ENCODE measurements around the gene LRPPRC.

LRPPRC gene

DNA sequence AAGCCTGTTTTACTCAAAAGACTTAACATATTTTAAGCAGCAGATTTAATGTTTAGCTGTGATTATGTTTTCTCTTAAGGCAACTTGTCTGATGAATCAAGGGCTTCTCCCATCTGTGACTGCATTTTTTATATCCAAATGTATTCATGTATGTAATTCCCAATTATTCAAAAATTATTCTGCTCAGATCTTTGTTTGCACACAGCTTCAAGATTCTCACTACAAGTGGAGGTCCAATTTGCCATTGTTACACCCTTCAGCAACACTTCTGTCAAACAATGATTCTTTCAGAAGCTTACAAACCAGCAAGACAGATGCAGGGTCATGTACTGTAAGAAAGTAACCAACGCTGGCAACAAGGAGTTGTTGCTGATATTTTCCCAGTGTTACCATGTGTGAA lies 5.9 kb upstream of the LRPPRC start:
- Mint-ChIP-seq H3K4me1 (ENCODE audit: low read depth) (peaks cover 17% of the 10 kb centered on the region), H3K9me3 (no peaks in the 10 kb centered on the region), H3K4me3 (no peak overlapping the region), H3K27ac (no peak overlapping the region), H3K27me3 (peaks cover 4% of the 10 kb centered on the region), H3K36me3 (ENCODE audit: low read depth) (no peaks in the 10 kb centered on the region)

- H3K9me3 Mint-ChIP-seq: no peaks in the 10 kb centered on the region
- H3K27me3 Mint-ChIP-seq: peaks cover 4% of the 10 kb centered on the region
- H3K27ac Mint-ChIP-seq: no peak overlapping the region
Measured at GRCh38 chr2:43998263-43998662, 2.5 kb upstream of the LRPPRC start.

GRCh38 chr2:43993437-43993836 lies 2.4 kb downstream of the LRPPRC start:
- Mint-ChIP-seq H3K27me3 (no peaks in the 10 kb centered on the region), H3K4me3 (peak overlapping the region; percentile 97), H3K4me1 (ENCODE audit: low read depth) (peaks cover 53% of the 10 kb centered on the region), H3K27ac (peak overlapping the region; percentile 1), H3K36me3 (ENCODE audit: low read depth) (peaks cover 62% of the 10 kb centered on the region), H3K9me3 (no peaks in the 10 kb centered on the region)

More at GRCh38 chr2:43998263-43998662, 2.5 kb upstream of the LRPPRC start:
- peaks cover 25% of the 10 kb centered on the region for H3K4me1 Mint-ChIP-seq (ENCODE audit: low read depth)
- peaks cover 22% of the 10 kb centered on the region for H3K36me3 Mint-ChIP-seq (ENCODE audit: low read depth)
- no peak overlapping the region for H3K4me3 Mint-ChIP-seq

DNA sequence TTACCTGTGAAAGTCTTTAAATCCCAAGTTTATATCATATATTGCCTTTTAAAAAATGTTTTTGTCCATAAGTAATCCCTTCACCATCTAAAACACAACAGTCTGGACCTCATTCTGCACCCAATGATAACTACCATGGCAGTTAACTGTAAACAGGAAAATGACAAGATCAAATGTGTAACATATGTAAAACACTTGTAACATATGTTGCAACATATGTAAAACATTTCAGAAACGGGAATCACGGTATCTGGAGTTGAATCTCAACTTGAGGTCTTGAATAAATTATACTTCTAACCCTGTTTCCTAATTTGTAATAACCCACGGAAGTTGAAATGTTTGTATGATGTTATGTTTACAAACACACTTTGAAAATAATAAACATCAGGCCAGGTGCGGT lies 6.2 kb downstream of the LRPPRC start:
- Mint-ChIP-seq H3K27me3 (no peaks in the 10 kb centered on the region), H3K27ac (no peak overlapping the region), H3K4me1 (ENCODE audit: low read depth) (peaks cover 68% of the 10 kb centered on the region), H3K9me3 (no peaks in the 10 kb centered on the region), H3K36me3 (ENCODE audit: low read depth) (peaks cover 80% of the 10 kb centered on the region), H3K4me3 (no peak overlapping the region)

- Mint-ChIP-seq H3K4me3 (no peak overlapping the region), H3K27me3 (no peaks in the 10 kb centered on the region), H3K9me3 (no peaks in the 10 kb centered on the region), H3K27ac (no peak overlapping the region), H3K4me1 (ENCODE audit: low read depth) (peaks cover 49% of the 10 kb centered on the region), H3K36me3 (ENCODE audit: low read depth) (peaks cover 73% of the 10 kb centered on the region)
Measured at GRCh38 chr2:43986600-43986999, 9.2 kb downstream of the LRPPRC start.

DNA sequence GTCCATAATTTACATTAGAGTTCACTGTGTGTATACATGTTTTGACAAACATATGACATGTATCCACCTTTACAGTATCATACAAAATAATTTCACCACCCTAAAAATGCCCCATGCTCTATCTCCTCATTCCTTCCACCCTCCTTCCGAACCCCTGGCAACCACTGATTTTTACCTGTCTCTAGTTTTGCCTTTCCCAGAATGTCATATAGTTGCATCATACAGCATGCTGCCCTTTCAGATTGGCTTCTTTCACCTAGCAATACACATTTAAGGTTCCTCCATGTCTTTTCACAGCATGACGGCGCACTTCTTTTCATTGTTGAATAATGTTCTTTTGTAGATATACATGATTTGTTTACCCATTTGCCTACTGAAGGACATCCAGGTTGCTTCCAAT lies 10.4 kb downstream of the LRPPRC start:
- peaks cover 76% of the 10 kb centered on the region for H3K36me3 Mint-ChIP-seq (ENCODE audit: low read depth)
- no peak overlapping the region for H3K4me3 Mint-ChIP-seq
- H3K9me3 Mint-ChIP-seq: no peaks in the 10 kb centered on the region
- peaks cover 53% of the 10 kb centered on the region for H3K4me1 Mint-ChIP-seq (ENCODE audit: low read depth)
- H3K27ac Mint-ChIP-seq: peak overlapping the region; percentile 4
- no peaks in the 10 kb centered on the region for H3K27me3 Mint-ChIP-seq

GRCh38 chr2:43984533-43984932 lies 11.3 kb downstream of the LRPPRC start:
- Mint-ChIP-seq H3K36me3 (ENCODE audit: low read depth) (peaks cover 78% of the 10 kb centered on the region), H3K27me3 (no peaks in the 10 kb centered on the region), H3K27ac (no peak overlapping the region), H3K4me3 (no peak overlapping the region), H3K4me1 (ENCODE audit: low read depth) (peaks cover 52% of the 10 kb centered on the region), H3K9me3 (no peaks in the 10 kb centered on the region)

DNA sequence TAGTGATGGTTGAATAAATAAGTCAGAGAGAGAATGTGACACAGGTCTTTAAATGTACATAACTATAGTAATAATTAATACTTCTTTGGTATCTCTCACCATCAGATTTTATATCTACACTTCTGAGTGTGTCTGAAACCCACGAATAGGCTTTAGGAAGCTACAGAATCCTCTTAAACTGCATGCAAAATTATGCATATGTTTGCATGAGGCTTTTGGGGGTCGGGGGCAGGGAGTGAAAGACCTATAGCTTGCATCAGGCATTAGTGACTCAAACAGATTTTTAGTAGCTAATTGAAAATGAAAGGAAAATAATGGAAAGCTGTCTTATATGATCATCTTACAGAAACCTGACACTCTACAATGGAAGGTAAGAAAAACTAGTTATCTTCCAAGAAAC lies 14.9 kb downstream of the LRPPRC start:
- H3K9me3 Mint-ChIP-seq: no peaks in the 10 kb centered on the region
- H3K27me3 Mint-ChIP-seq: no peaks in the 10 kb centered on the region
- no peak overlapping the region for H3K4me3 Mint-ChIP-seq
- peaks cover 86% of the 10 kb centered on the region for H3K36me3 Mint-ChIP-seq (ENCODE audit: low read depth)
- H3K4me1 Mint-ChIP-seq (ENCODE audit: low read depth): peaks cover 34% of the 10 kb centered on the region
- H3K27ac Mint-ChIP-seq: no peak overlapping the region

DNA sequence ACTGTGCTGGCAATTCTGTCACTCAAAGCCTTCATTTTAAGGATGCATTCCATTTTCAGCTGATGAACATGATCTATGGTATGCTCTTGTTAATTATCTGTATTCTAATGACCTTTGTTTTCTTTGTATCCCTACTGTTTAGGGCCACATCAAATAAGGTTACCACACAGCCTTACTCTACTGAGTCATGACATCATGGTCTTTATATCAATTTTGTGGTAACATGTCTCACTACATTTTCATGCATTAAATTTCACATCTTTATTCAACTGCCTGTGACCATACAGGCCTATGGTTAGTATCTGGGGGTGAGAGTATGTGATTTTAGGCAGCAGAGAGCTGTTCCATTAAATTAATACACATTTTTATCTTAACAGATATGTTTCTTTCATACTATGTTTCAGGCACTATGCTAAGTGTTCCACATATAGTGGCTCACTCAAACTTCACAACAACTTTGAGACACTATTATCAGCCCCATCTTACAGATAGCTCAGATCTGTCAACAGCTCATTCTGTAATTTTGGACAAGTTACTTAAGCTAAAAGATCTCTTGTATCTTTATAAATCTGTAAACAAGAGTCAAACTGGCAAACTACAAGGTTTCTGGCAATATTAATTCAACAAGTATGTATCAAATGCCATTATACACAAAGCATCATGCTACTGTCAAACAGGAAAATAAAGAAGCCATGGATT lies 18.0 kb downstream of the LRPPRC start:
- H3K27me3 Mint-ChIP-seq: no peaks in the 10 kb centered on the region
- H3K4me3 Mint-ChIP-seq: no peak overlapping the region
- H3K27ac Mint-ChIP-seq: no peak overlapping the region
- no peaks in the 10 kb centered on the region for H3K9me3 Mint-ChIP-seq
- H3K4me1 Mint-ChIP-seq (ENCODE audit: low read depth): peaks cover 13% of the 10 kb centered on the region
- peaks cover 87% of the 10 kb centered on the region for H3K36me3 Mint-ChIP-seq (ENCODE audit: low read depth)

DNA sequence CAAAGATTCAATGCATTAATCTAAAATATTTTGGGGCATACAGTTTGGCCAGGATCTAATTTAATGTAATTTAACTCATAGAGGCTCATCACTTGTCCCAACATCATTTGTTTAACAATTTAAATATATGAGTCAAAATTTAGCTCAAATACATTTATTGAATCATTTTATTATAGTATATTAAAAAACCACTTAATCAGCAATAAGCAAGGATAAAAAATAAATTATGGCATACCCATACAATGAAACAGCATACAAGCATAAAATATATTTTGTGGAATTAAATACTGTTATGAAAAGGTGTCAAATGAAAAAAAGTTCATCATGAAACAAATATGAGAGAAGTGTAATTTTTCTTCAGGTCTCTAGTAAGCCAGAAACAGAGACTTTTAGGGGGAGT lies 34.9 kb downstream of the LRPPRC start:
- H3K4me3 Mint-ChIP-seq: no peak overlapping the region
- peaks cover 81% of the 10 kb centered on the region for H3K36me3 Mint-ChIP-seq (ENCODE audit: low read depth)
- H3K27ac Mint-ChIP-seq: no peak overlapping the region
- H3K9me3 Mint-ChIP-seq: no peaks in the 10 kb centered on the region
- H3K27me3 Mint-ChIP-seq: no peaks in the 10 kb centered on the region
- peaks cover 3% of the 10 kb centered on the region for H3K4me1 Mint-ChIP-seq (ENCODE audit: low read depth)

- Mint-ChIP-seq H3K36me3 (ENCODE audit: low read depth) (peaks cover 81% of the 10 kb centered on the region), H3K4me3 (no peak overlapping the region), H3K27me3 (no peaks in the 10 kb centered on the region), H3K4me1 (ENCODE audit: low read depth) (peaks cover 3% of the 10 kb centered on the region), H3K9me3 (no peaks in the 10 kb centered on the region), H3K27ac (no peak overlapping the region)
Measured at GRCh38 chr2:43958397-43959275, 37.2 kb downstream of the LRPPRC start.

DNA sequence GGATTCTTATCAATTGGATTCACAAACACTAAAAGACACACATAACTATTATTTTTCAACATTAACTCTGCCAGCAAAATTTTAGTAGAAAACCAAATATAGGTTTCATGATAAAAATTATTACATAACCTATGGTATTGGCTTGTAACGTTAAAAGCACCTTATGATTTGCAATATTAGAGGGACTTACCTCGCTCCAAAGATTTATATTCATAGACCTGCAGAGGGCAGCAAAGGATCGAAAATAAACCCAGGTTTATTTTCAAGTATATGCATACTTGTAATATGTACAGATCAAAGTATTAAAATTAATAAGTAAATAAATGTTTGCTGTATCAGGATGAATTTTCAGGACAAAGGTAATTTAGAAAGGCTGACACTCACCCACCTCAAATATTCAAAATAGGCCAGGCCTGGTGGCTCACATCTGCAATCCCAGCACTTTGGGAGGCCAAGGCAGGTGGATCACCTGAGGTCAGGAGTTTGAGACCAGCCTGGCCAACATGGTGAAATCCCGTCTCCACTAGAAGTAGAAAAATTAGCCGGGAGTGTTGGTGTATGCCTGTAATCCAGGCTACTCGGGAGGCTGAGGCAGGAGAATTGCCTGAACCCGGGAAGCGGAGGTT lies 45.3 kb downstream of the LRPPRC start:
- Mint-ChIP-seq H3K4me1 (ENCODE audit: low read depth) (no peaks in the 10 kb centered on the region), H3K9me3 (no peaks in the 10 kb centered on the region), H3K36me3 (ENCODE audit: low read depth) (peaks cover 88% of the 10 kb centered on the region), H3K27ac (no peak overlapping the region), H3K27me3 (no peaks in the 10 kb centered on the region), H3K4me3 (no peak overlapping the region)

GRCh38 chr2:43948370-43948769 lies 47.4 kb downstream of the LRPPRC start:
- H3K27me3 Mint-ChIP-seq: no peaks in the 10 kb centered on the region
- H3K4me3 Mint-ChIP-seq: no peak overlapping the region
- H3K36me3 Mint-ChIP-seq (ENCODE audit: low read depth): peaks cover 91% of the 10 kb centered on the region
- no peaks in the 10 kb centered on the region for H3K4me1 Mint-ChIP-seq (ENCODE audit: low read depth)
- no peak overlapping the region for H3K27ac Mint-ChIP-seq
- H3K9me3 Mint-ChIP-seq: no peaks in the 10 kb centered on the region

DNA sequence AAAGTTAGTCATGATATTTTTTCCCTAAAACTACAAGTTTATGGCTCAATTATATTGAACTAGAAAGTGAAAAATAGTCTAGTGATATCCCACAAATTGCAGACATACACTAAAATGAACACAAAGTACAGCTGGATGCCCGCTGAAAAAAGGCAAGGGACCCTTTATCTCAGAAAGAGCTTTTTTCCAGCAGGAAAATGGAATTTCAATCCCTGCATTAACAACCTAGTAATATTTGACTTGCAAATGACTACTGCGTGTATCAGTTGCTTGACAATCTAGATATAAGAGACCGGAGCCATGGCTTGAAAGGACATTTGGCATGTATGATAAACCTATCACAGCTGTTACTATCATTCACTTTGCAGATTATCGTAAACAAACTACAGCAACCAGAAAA lies 49.1 kb downstream of the LRPPRC start:
- no peaks in the 10 kb centered on the region for H3K4me1 Mint-ChIP-seq (ENCODE audit: low read depth)
- no peak overlapping the region for H3K4me3 Mint-ChIP-seq
- no peaks in the 10 kb centered on the region for H3K9me3 Mint-ChIP-seq
- no peaks in the 10 kb centered on the region for H3K27me3 Mint-ChIP-seq
- H3K27ac Mint-ChIP-seq: no peak overlapping the region
- peaks cover 92% of the 10 kb centered on the region for H3K36me3 Mint-ChIP-seq (ENCODE audit: low read depth)

DNA sequence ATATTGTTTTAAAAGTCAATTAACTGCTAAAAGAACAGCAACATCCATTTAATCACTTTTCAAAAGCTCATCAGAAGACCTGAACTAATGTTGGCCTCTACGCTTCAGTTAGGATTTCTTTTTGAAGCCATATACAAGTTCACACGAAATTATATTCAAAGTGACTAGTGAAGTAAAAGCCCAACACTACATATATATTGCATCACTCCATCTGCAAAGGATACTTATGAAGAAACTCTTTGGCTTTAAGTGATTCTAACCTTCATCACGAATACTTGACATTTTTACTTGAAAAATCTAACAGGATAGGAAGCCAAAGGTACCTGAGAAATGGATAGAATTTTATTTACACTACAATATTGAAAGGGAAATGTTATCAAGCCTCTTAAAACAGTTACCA lies 50.4 kb downstream of the LRPPRC start:
- peaks cover 90% of the 10 kb centered on the region for H3K36me3 Mint-ChIP-seq (ENCODE audit: low read depth)

More for the DNA sequence above, 50.4 kb downstream of the LRPPRC start:
- H3K27me3 Mint-ChIP-seq: no peaks in the 10 kb centered on the region
- no peaks in the 10 kb centered on the region for H3K9me3 Mint-ChIP-seq
- H3K27ac Mint-ChIP-seq: no peak overlapping the region
- no peaks in the 10 kb centered on the region for H3K4me1 Mint-ChIP-seq (ENCODE audit: low read depth)
- H3K4me3 Mint-ChIP-seq: no peak overlapping the region
